Skeletal muscle satellite cell (primary cell): ENCODE measurements around the gene CCHCR1.
A peak's percentile ranks its signal among the peaks of the same experiment; 100 is the strongest.

Experiments used
- H3K27me3 ChIP-seq: 2 replicates; pipeline ENCODE4 v1.7.0; 2013; ENCODE audit warnings: low read length; ENCODE audit not compliant: control insufficient read depth, insufficient read depth
- H3K36me3 ChIP-seq: 2 replicates; pipeline ENCODE4 v1.7.0; 2013; ENCODE audit warnings: mild to moderate bottlenecking, control low read depth, low read length; ENCODE audit not compliant: insufficient read depth
- H3K4me1 ChIP-seq: 2 replicates; pipeline ENCODE4 v1.7.0; 2013; ENCODE audit warnings: low read length; ENCODE audit not compliant: control insufficient read depth, insufficient read depth
- H3K4me2 ChIP-seq: 2 replicates; pipeline ENCODE4 v1.7.0; 2013; ENCODE audit warnings: mild to moderate bottlenecking, low read length
- H3K4me3 ChIP-seq: 2 replicates; pipeline ENCODE4 v1.7.0; 2013; ENCODE audit warnings: low read length
- H3K9ac ChIP-seq: 2 replicates; pipeline ENCODE4 v1.7.0; 2013; ENCODE audit warnings: mild to moderate bottlenecking, low read depth, low read length, moderate library complexity
- H3K9me3 ChIP-seq: replicated peaks from 2 replicates; pipeline ENCODE4 v1.7.0; 2013; ENCODE audit warnings: mild to moderate bottlenecking, control low read depth, low read length

The CCHCR1 gene

GRCh38 chr6:31158863-31159855, 1.6 kb upstream of the CCHCR1 start:
- Histone ChIP-seq H3K9me3 (no peaks in the 10 kb centered on the region), H3K4me3 (peak overlapping the region; percentile 83), H3K4me1 (peaks cover 17% of the 10 kb centered on the region), H3K9ac (peak overlapping the region; percentile 85), H3K36me3 (peaks cover 24% of the 10 kb centered on the region), H3K4me2 (peak overlapping the region; percentile 93), H3K27me3 (no peaks in the 10 kb centered on the region)

GRCh38 chr6:31158140-31158862, 699 bp upstream of the CCHCR1 start, which contains the start of gene TCF19:
TSS of gene TCF19 (plus strand) at chr6:31158589. CDS start at chr6:31159470, 881 bp downstream.
- Histone ChIP-seq H3K4me2 (peak within 1 kb of the TSS; percentile 93), H3K9me3 (no peaks in the 10 kb centered on the region), H3K36me3 (peaks cover 21% of the 10 kb centered on the region), H3K9ac (peak within 1 kb of the TSS; percentile 87), H3K4me3 (peak within 1 kb of the TSS; percentile 84), H3K27me3 (no peaks in the 10 kb centered on the region), H3K4me1 (peaks cover 17% of the 10 kb centered on the region)

- Histone ChIP-seq H3K9ac (no peak overlapping the region), H3K27me3 (no peaks in the 10 kb centered on the region), H3K4me3 (no peak overlapping the region), H3K36me3 (peaks cover 9% of the 10 kb centered on the region), H3K4me2 (peak overlapping the region; percentile 87), H3K4me1 (peaks cover 17% of the 10 kb centered on the region), H3K9me3 (no peaks in the 10 kb centered on the region)
Measured at GRCh38 chr6:31156641-31157040, 961 bp downstream of the CCHCR1 start.

GRCh38 chr6:31154436-31154835, 3.2 kb downstream of the CCHCR1 start:
- no peak overlapping the region for H3K4me3 ChIP-seq
- no peak overlapping the region for H3K9ac ChIP-seq
- no peak overlapping the region for H3K4me2 ChIP-seq
- no peaks in the 10 kb centered on the region for H3K9me3 ChIP-seq
- H3K27me3 ChIP-seq, result no peaks in the 10 kb centered on the region
- peaks cover 8% of the 10 kb centered on the region for H3K36me3 ChIP-seq
- peaks cover 11% of the 10 kb centered on the region for H3K4me1 ChIP-seq

GRCh38 chr6:31152781-31153180, 4.8 kb downstream of the CCHCR1 start:
- Histone ChIP-seq H3K4me3 (no peak overlapping the region), H3K27me3 (no peaks in the 10 kb centered on the region), H3K9ac (no peak overlapping the region), H3K9me3 (no peaks in the 10 kb centered on the region), H3K36me3 (peaks cover 11% of the 10 kb centered on the region), H3K4me1 (peaks cover 4% of the 10 kb centered on the region), H3K4me2 (no peak overlapping the region)

- no peaks in the 10 kb centered on the region for H3K4me1 ChIP-seq
- H3K36me3 ChIP-seq, result peaks cover 3% of the 10 kb centered on the region
- H3K27me3 ChIP-seq, result no peaks in the 10 kb centered on the region
- no peaks in the 10 kb centered on the region for H3K9me3 ChIP-seq
- H3K4me2 ChIP-seq, result no peak overlapping the region
- H3K4me3 ChIP-seq, result no peak overlapping the region
- no peak overlapping the region for H3K9ac ChIP-seq
Measured at GRCh38 chr6:31149827-31150447, 7.7 kb downstream of the CCHCR1 start.

GRCh38 chr6:31145386-31145785, 12.2 kb downstream of the CCHCR1 start:
- Histone ChIP-seq H3K4me1 (peaks cover 6% of the 10 kb centered on the region), H3K9ac (no peak overlapping the region), H3K36me3 (peaks cover 15% of the 10 kb centered on the region)

GRCh38 chr6:31144970-31145340, 12.6 kb downstream of the CCHCR1 start:
- H3K9me3 ChIP-seq, result no peaks in the 10 kb centered on the region
- H3K9ac ChIP-seq, result no peak overlapping the region
- H3K4me2 ChIP-seq, result no peak overlapping the region
- no peaks in the 10 kb centered on the region for H3K27me3 ChIP-seq
- H3K4me1 ChIP-seq, result peaks cover 6% of the 10 kb centered on the region
- peaks cover 15% of the 10 kb centered on the region for H3K36me3 ChIP-seq
- H3K4me3 ChIP-seq, result no peak overlapping the region

More at GRCh38 chr6:31145386-31145785, 12.2 kb downstream of the CCHCR1 start:
- no peak overlapping the region for H3K4me2 ChIP-seq
- no peak overlapping the region for H3K4me3 ChIP-seq
- no peaks in the 10 kb centered on the region for H3K9me3 ChIP-seq
- H3K27me3 ChIP-seq, result no peaks in the 10 kb centered on the region

GRCh38 chr6:31144296-31144969, 13.2 kb downstream of the CCHCR1 start:
- Histone ChIP-seq H3K4me3 (no peak overlapping the region), H3K4me2 (no peak overlapping the region), H3K36me3 (peaks cover 15% of the 10 kb centered on the region), H3K9ac (no peak overlapping the region), H3K4me1 (peaks cover 6% of the 10 kb centered on the region), H3K27me3 (no peaks in the 10 kb centered on the region), H3K9me3 (no peaks in the 10 kb centered on the region)

GRCh38 chr6:31143148-31143547, 14.5 kb downstream of the CCHCR1 start:
- no peaks in the 10 kb centered on the region for H3K9me3 ChIP-seq
- H3K4me1 ChIP-seq, result peaks cover 6% of the 10 kb centered on the region
- no peaks in the 10 kb centered on the region for H3K27me3 ChIP-seq
- no peak overlapping the region for H3K4me3 ChIP-seq
- H3K9ac ChIP-seq, result no peak overlapping the region
- H3K36me3 ChIP-seq, result peaks cover 13% of the 10 kb centered on the region
- no peak overlapping the region for H3K4me2 ChIP-seq

- H3K36me3 ChIP-seq, result peaks cover 13% of the 10 kb centered on the region
- no peak overlapping the region for H3K4me2 ChIP-seq
- H3K4me3 ChIP-seq, result no peak overlapping the region
Measured at GRCh38 chr6:31142361-31142761, 15.2 kb downstream of the CCHCR1 start.

More at GRCh38 chr6:31142361-31142761, 15.2 kb downstream of the CCHCR1 start:
- H3K27me3 ChIP-seq, result no peaks in the 10 kb centered on the region
- peaks cover 9% of the 10 kb centered on the region for H3K4me1 ChIP-seq
- H3K9me3 ChIP-seq, result no peaks in the 10 kb centered on the region
- H3K9ac ChIP-seq, result no peak overlapping the region
